Stimulated activated naive CD8-positive, alpha-beta T cell treated with anti-CD3 and anti-CD28 coated beads, Interleukin-15, amount 100 ng/mL, for 72 hours (primary cell): ENCODE data around the gene GRIN3B.
A peak's percentile ranks its signal among the peaks of the same experiment; 100 is the strongest.
"Not testable (repeated sequence)": the region's sequence is repeated elsewhere in the genome, so short reads cannot be mapped to it uniquely, and the experiment has no call there.

ENCODE experiments used
- ATAC-seq: fragments of 150-1000 bp; cut with Tn5 transposase; 2 replicates; pipeline ENCODE4 v1.10.0; 2021; ENCODE audit warnings: mild to moderate bottlenecking, moderate library complexity
- DNase-seq, 2 donors: peaks; one replicate each; pipeline ENCODE4 v3.0.0; 2021 to 2022
- H3K27ac Mint-ChIP-seq, 2 donors: one replicate each; pipeline ENCODE4 v1.8.0; 2022; ENCODE audit warnings: mild to moderate bottlenecking in 2 of 2, mixed read lengths in 2 of 2, moderate library complexity in 2 of 2
- H3K27me3 Mint-ChIP-seq: one replicate; pipeline ENCODE4 v1.8.0; 2022; ENCODE audit warnings: mixed read lengths
- H3K4me1 Mint-ChIP-seq: one replicate; pipeline ENCODE4 v1.8.0; 2022; ENCODE audit warnings: mild to moderate bottlenecking, mixed read lengths
- H3K4me3 Mint-ChIP-seq, 2 donors: one replicate each; pipeline ENCODE4 v1.8.0; 2022; ENCODE audit warnings: mild to moderate bottlenecking in 2 of 2, mixed read lengths in 2 of 2, moderate library complexity in 1 of 2
- H3K9me3 Mint-ChIP-seq, 2 donors: one replicate each; pipeline ENCODE4 v1.8.0; 2022; ENCODE audit warnings: mixed read lengths in 2 of 2

GRIN3B gene, protein sequence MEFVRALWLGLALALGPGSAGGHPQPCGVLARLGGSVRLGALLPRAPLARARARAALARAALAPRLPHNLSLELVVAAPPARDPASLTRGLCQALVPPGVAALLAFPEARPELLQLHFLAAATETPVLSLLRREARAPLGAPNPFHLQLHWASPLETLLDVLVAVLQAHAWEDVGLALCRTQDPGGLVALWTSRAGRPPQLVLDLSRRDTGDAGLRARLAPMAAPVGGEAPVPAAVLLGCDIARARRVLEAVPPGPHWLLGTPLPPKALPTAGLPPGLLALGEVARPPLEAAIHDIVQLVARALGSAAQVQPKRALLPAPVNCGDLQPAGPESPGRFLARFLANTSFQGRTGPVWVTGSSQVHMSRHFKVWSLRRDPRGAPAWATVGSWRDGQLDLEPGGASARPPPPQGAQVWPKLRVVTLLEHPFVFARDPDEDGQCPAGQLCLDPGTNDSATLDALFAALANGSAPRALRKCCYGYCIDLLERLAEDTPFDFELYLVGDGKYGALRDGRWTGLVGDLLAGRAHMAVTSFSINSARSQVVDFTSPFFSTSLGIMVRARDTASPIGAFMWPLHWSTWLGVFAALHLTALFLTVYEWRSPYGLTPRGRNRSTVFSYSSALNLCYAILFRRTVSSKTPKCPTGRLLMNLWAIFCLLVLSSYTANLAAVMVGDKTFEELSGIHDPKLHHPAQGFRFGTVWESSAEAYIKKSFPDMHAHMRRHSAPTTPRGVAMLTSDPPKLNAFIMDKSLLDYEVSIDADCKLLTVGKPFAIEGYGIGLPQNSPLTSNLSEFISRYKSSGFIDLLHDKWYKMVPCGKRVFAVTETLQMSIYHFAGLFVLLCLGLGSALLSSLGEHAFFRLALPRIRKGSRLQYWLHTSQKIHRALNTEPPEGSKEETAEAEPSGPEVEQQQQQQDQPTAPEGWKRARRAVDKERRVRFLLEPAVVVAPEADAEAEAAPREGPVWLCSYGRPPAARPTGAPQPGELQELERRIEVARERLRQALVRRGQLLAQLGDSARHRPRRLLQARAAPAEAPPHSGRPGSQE

DNA sequence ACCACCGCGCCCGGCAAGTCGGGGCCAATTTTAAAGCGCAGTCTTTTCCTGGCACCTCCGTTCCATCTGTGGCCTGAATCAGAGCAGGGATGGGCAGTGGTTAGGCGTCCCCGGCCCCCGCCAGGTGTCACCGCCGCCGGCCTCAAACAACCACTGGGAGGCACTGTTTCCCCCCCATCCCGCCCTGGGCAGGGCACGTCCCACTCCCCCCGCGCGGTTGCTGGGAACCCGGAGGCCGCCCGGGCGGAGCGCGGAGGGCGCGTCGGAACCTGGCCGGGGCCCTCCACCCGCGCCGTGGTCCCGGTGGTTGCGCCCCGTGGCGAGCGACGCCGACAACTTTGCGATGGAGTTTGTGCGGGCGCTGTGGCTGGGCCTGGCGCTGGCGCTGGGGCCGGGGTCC is at the start of gene GRIN3B:
TSS of gene GRIN3B (plus strand) at position 325 of the 400 bp plus-strand sequence. CDS start at position 344, 19 bp downstream.
- peak; percentile 53 for ATAC-seq
- Mint-ChIP-seq H3K27ac (peak within 1 kb of the TSS in 1 of 2 donors; percentile 74), H3K4me3 (peak within 1 kb of the TSS; percentile 39 to 53), H3K4me1 (peaks cover 30% of the 10 kb centered on the region), H3K27me3 (peaks cover 48% of the 10 kb centered on the region), H3K9me3 (no peaks in the 10 kb centered on the region)
- DNase-seq, result peak; percentile 61 to 65

DNA sequence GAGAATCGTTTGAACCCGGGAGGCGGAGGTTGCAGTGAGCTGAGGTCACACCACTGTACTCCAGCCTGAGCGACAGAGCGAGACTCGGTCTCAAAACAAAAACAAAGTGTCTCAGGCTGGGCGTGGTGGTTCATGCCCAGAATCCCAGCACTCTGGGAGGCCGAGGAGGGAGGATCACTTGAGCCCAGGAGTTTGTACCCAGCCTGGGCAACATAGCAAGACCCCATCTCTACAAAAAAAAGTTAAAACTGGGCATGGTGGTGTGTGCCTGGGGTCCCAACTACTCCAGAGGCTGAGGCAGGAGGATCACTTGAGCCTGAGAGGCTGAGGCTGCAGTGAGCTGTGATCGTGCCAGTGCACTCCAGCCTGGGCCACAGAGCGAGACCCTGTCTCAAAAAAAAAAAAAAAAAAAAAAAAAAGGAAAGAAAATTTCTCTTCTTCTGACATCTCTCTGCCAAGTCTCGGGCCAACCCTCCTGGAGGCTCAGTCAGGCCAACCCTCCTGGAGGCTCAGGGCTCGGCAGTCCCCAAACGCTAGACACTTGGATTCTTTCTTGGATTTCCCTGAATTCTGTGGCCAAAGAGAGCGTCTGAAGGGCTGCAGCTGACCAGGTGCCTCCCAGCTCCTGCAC is 48.1 kb upstream of the GRIN3B start:
- Mint-ChIP-seq H3K27me3 (no peaks in the 10 kb centered on the region), H3K27ac (no peak overlapping the region), H3K4me1 (peaks cover 20% of the 10 kb centered on the region), H3K9me3 (no peaks in the 10 kb centered on the region), H3K4me3 (no peak overlapping the region)
- DNase-seq (no peak), ATAC-seq (no peak)

DNA sequence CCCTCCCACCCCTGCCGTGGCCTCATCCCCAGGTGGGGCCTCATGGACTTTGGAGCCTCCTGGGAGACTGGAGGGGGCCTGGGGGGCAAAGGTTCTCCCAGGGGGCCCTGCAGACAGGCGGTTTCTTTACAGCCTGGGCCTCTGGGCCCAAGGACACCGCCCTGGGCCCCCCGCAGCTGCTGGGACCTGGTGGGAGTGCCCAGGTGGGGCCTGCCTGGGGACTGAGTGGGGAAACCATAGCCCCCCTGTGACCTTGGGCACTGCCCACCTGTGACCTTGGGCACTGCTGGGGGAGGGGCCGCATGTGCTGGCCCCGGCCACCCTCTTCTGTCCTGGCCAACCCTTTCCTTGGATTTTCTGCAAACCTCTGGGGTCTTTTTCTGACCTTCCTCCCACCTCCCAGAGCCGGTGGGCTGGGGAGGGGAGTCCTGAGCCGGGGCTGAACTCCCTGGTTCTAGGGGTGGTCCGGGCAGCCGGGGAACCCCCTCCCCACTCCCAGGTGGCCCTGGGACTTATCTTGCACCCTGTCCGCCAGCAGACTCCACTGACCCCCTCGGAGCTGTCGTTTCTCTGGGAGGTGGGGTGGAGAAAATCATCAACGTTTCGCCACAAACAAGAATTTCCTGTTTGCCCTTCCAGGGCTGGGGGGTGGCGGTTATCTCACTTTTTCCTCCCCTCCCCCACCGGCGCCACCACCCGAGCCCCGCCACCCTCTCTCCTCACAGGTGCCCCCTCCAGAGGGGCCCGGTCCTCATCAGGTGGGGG is 47.4 kb upstream of the GRIN3B start:
- H3K9me3 Mint-ChIP-seq, result no peaks in the 10 kb centered on the region
- no peaks in the 10 kb centered on the region for H3K27me3 Mint-ChIP-seq
- H3K4me3 Mint-ChIP-seq, result no peak overlapping the region
- H3K4me1 Mint-ChIP-seq, result peaks cover 20% of the 10 kb centered on the region
- peak overlapping the region in 1 of 2 donors; percentile 40 for H3K27ac Mint-ChIP-seq
- DNase-seq, result no peak
- ATAC-seq, result peak; percentile 37

DNA sequence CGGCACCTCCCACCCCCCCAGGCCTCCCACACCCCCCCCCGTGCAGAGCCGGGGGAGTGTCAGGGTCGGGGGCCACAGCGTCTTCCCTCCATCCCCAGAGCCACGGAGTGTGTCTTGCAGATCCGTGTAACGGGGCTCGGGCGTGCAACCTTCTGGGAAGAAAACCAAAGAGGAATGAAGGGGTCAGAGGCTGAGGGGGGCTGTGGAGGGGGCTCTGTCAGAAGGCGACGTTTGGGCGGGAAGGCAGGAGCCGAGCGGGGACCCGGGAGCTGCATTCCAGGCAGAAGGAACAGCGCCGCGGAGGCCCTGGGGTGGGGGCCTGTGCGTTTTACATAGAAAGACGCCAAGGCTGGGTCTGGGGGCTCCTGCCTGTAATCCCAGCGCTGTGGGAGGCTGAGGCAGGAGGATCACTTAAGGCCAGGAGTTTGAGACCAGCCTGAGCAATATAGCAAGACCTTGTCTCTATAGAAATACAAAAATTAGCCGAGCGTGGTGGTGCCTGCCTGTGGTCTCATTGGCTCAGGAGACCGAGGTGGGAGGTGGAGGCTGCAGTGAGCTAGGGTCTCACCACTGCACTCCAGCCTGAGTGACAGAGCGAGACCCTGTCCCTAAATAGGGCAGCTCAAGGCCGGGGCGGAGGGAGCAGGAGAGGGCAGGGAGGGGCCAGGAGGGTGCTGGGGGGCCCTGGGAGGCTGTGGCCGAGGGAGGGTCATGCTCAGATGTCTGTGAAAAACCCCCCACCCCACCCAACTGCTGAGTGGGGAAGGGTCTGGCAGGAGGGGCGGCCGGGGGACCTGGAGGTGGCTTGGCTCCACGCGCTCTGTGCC is 46.6 kb upstream of the GRIN3B start:
- H3K4me3 Mint-ChIP-seq, result no peak overlapping the region
- ATAC-seq, result no peak
- no peaks in the 10 kb centered on the region for H3K9me3 Mint-ChIP-seq
- DNase-seq, result no peak
- H3K4me1 Mint-ChIP-seq, result peaks cover 21% of the 10 kb centered on the region
- H3K27ac Mint-ChIP-seq, result no peak overlapping the region
- no peaks in the 10 kb centered on the region for H3K27me3 Mint-ChIP-seq

DNA sequence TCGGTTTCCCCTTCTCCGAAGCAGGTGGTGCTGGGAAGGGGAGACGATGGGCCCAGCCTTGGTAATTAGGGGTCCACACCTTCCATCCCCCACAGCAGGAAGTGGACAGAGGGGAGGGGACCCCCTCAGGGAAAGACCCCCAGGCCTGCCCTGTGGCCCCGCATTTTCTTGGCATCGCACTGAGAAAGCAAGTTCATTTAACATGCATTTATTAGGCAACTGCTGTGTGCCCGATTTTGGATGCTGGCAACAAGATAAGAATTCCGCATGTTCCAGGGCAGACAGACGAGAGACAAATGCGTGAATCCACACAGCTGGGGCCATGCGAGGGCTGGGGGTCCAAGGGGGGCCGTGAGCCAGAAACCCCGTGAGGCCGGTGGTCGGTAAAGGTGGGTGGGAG is 45.9 kb upstream of the GRIN3B start:
- no peak overlapping the region for H3K4me3 Mint-ChIP-seq
- H3K27ac Mint-ChIP-seq, result no peak overlapping the region

DNA sequence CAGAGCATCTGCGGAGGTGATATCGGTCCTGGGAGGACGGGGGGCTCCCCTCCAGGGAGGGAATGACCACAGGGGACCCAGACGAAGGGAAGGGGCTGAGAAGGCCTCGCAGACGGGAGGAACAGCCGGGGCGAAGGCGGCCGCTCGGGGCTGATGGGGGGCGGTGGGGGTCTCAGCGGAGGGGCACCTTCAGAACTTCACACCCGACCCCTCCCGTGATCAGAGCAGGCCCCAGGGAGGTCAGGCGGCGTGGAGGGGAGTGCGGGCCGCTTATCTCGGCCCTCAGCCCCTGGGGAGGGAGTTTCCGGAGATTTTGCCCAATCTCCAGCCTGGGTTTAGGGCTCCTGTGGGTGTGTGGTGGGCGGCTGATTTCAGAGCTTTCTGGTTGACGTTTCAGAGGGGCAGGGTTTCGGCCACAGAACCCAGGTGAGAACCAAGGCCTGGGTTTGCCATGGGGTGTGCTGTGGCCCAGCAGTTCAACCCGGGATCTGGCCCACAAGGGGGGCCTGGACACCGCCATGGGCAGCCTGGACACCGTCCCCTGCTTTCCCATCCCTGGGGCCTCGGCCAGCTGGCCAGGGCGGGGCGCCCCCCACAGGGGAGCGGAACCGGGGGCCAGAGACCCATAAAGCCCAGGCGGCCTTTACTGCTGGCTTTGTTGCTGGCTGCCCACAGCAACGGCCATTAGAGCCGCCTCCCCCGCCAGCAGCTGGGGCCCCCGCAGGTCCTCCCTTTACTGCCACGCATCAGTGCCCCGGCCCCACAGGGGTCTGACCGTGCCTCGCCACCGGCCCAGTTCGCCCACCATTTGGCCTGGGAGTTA is 45.3 kb upstream of the GRIN3B start:
- Mint-ChIP-seq H3K27ac (no peak overlapping the region), H3K9me3 (no peaks in the 10 kb centered on the region), H3K4me3 (no peak overlapping the region), H3K4me1 (peaks cover 25% of the 10 kb centered on the region), H3K27me3 (no peaks in the 10 kb centered on the region)
- ATAC-seq (no peak), DNase-seq (no peak)

More for the DNA sequence above, 45.9 kb upstream of the GRIN3B start:
- H3K9me3 Mint-ChIP-seq, result no peaks in the 10 kb centered on the region
- DNase-seq (no peak), ATAC-seq (no peak)
- peaks cover 25% of the 10 kb centered on the region for H3K4me1 Mint-ChIP-seq
- no peaks in the 10 kb centered on the region for H3K27me3 Mint-ChIP-seq

DNA sequence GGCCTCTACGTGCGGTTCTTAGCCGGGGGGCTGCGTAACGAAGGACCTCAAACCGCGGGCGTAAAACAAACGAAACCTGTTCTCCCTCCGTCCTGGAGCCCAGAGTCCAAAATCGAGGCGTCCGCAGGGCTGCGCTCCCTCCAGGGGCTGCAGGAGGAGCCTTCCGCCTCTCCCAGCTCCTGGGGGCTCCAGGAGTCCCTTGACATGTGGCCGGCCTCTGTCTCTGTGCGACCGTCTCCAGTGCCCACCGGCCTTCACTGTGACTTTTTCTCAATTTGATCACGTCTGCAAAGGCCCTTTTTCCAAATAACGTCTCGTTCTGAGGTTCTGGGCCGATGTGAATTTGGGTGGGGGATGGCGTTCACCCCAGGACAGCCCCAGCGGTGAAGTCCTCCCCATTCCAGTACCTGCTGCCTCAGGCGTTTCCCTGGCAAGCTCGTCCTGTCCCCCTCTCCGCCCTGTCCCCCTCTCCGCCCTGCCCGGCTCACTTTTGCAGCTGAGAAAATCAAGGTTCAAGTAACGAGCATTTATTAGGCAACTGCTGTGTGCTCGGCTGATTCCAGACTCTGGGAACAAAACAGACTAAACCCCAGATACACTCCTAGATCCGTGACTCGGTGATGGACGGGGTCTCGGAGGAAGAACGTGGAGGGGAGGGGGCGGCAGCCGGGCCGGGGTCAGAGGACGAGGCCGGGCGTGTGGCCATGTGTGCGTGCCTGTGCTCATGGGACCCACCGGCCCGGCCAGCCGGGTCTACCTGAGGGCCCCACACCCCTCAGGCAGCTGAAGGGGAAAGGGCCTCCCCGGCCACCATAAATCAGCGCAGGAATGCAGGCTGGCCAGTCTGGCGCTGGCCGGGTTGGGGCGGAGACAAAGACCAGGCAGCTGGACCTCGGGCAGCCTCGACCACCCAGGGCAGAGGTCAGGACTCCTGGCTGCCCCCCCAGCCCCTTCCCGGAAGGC is 44.1 kb upstream of the GRIN3B start:
- DNase-seq, result no peak
- Mint-ChIP-seq H3K4me3 (no peak overlapping the region), H3K9me3 (no peaks in the 10 kb centered on the region), H3K27ac (no peak overlapping the region), H3K4me1 (peaks cover 25% of the 10 kb centered on the region), H3K27me3 (no peaks in the 10 kb centered on the region)
- ATAC-seq, result no peak

DNA sequence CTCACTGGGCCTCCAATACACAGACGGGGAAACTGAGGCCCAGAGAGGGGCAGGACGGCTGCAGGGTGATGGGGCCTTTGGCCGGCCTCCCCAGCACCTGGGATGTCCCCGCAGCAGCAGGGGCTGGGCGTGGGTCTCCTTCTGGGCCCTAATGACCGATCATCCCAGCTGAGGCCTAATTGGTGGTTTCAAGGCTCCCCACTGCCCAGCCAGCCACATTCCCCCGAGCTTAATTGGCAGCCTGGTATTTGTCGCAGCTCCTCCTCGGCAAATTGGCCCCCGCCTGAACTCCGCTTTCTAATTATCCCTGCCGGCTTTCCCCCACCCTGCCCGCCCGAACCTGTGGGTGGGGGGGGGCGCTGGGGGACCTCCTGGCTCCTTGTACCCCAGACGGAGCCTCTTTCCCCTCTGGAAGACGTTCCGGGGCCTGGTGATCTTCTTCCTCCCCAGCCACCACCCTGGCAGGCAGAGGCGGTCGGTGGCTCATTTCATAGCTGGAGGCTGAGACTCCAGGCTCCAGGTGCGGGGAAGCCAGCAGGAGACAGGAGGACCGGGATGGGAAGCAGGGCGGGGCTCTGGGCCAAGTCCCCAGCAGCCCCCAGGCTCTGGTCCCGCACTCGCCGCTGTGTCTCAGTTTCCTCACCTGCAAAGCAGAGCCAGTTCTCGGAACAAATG is 43.3 kb upstream of the GRIN3B start:
- peaks cover 26% of the 10 kb centered on the region for H3K4me1 Mint-ChIP-seq
- H3K27me3 Mint-ChIP-seq, result no peaks in the 10 kb centered on the region
- no peak for DNase-seq
- no peak for ATAC-seq
- no peaks in the 10 kb centered on the region for H3K9me3 Mint-ChIP-seq
- no peak overlapping the region for H3K4me3 Mint-ChIP-seq
- H3K27ac Mint-ChIP-seq, result no peak overlapping the region

DNA sequence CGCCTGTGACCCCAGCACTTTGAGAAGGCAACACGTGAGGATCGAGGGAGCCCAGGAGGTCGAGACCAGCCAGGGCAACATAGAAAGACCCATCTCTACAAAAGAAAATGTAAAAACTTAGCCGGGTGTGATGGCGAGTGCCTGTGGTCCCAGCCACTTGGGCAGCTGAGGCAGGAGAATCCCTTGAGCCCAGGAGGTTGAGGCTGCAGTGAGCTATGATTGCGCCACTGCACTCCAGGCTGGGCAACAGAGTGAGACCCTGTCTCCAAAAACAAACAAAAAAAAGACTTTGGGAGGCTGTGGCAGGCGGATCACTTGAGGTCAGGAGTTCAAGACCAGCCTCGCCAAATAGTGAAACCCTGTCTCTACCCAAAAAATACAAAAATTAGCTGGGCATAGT is 42.6 kb upstream of the GRIN3B start:
- H3K4me3 Mint-ChIP-seq, H3K27me3 Mint-ChIP-seq, DNase-seq, H3K27ac Mint-ChIP-seq, H3K9me3 Mint-ChIP-seq, ATAC-seq: not testable (repeated sequence)
- H3K4me1 Mint-ChIP-seq, result peaks cover 30% of the 10 kb centered on the region

DNA sequence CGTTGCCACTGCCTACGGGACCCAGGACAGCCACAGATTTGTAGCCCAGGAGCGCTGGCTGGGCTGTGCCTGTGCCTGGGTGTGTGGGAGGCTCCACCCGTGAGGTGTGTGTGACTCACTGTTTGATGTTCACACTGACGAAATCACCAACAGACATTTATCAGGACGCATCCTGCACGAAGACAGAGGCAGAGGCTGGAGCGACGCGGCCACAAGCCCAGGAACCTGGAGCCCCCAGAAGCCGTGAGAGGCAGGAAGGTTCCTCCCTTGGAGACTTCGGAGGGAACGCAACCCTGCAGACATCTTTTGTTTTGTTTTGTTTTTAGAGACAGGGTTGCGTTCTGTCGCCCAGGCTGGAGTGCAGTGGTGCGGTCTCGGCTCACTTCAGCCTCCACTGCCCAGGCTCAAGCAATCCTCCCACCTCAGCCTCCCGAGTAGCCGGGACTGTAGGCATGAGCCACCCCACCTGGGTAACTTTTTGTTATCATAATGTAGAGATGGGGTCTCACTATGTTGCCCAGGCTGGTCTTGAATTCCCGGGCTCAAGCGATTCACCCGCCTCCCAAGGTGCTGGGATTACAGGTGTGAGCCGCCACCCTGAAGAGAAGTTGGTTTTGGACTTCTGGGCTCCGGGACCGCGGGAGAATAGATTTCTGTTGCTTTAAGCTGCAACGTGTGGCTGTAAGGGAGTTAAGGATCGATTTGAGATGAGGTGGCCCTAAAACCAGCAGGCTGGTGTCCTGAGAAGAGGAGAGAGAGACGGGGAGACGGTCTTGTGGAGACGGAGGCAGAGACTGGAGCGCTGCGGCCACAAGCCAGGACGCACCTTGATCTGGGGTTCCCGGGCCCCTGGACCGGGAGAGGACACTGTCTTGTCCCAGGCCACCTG is 41.0 kb upstream of the GRIN3B start:
- DNase-seq, result no peak
- ATAC-seq, result peak; percentile 58
- Mint-ChIP-seq H3K4me3 (no peak overlapping the region), H3K9me3 (no peaks in the 10 kb centered on the region), H3K27me3 (no peaks in the 10 kb centered on the region), H3K27ac (no peak overlapping the region), H3K4me1 (peaks cover 15% of the 10 kb centered on the region)

DNA sequence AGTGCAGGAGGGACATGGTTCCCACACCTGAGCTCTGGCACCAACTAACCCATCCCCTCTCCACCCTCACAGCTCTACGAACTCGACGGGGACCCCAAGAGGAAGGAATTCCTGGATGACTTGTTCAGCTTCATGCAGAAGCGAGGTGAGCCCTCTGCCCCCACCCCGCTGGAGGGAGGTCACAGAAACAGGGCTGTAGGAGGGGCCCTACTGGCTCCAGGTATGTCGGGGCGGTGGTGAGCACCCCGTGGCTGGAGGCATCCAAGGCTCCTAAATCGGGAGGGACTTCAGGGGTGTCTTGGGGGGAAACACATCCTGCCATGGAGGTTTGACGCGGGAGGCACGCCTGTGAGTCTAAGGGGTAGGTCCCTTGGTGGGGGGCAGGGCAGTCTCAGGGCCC is 40.2 kb upstream of the GRIN3B start:
- H3K27ac Mint-ChIP-seq, result no peak overlapping the region
- H3K4me1 Mint-ChIP-seq, result peaks cover 10% of the 10 kb centered on the region
- H3K4me3 Mint-ChIP-seq, result no peak overlapping the region
- H3K9me3 Mint-ChIP-seq, result peaks cover 1 to 6% of the 10 kb centered on the region in 2 donors
- DNase-seq (no peak), ATAC-seq (no peak)
- no peaks in the 10 kb centered on the region for H3K27me3 Mint-ChIP-seq
